DMS53 treated with DMSO at 0.1 percent for 48 hours (cell line): ENCODE data around the gene AKR1C2.
"Not testable (repeated sequence)": the region's sequence is repeated elsewhere in the genome, so short reads cannot be mapped to it uniquely, and the experiment has no call there.

Experiments used
- DNase-seq: peaks from one replicate; lab custom pipeline; 2025; ENCODE audit not compliant: unreplicated experiment; lab: John Stamatoyannopoulos, UW

AKR1C2 gene

GRCh38 chr10:4961558-4961957, 42.1 kb downstream of the AKR1C2 start:
- DNase-seq: not testable (repeated sequence)

GRCh38 chr10:4956955-4957645, 46.6 kb downstream of the AKR1C2 start:
- DNase-seq: not testable (repeated sequence)

GRCh38 chr10:4956088-4956487, 47.6 kb downstream of the AKR1C2 start:
- not testable (repeated sequence) for DNase-seq

- no peak for DNase-seq
Measured at GRCh38 chr10:4953405-4953804, 50.3 kb downstream of the AKR1C2 start.

- not testable (repeated sequence) for DNase-seq
Measured at GRCh38 chr10:4951512-4952162, 52.0 kb downstream of the AKR1C2 start.

- DNase-seq: no peak
Measured at GRCh38 chr10:4947635-4948596, 55.7 kb downstream of the AKR1C2 start.

- DNase-seq: no peak
Measured at GRCh38 chr10:4947039-4947634, 56.5 kb downstream of the AKR1C2 start.

GRCh38 chr10:4945766-4946717, 57.6 kb downstream of the AKR1C2 start:
- DNase-seq: no peak

- no peak for DNase-seq
Measured at GRCh38 chr10:4944841-4945240, 58.8 kb downstream of the AKR1C2 start.

- DNase-seq: no peak
Measured at GRCh38 chr10:4943821-4944220, 59.8 kb downstream of the AKR1C2 start.

- not testable (repeated sequence) for DNase-seq
Measured at GRCh38 chr10:4943416-4943815, 60.2 kb downstream of the AKR1C2 start.

GRCh38 chr10:4942931-4943330, 60.7 kb downstream of the AKR1C2 start:
- DNase-seq: not testable (repeated sequence)

GRCh38 chr10:4941540-4942330, 61.9 kb downstream of the AKR1C2 start:
- DNase-seq: no peak

GRCh38 chr10:4940909-4941308, 62.7 kb downstream of the AKR1C2 start:
- not testable (repeated sequence) for DNase-seq

- DNase-seq: not testable (repeated sequence)
Measured at GRCh38 chr10:4940073-4940428, 63.6 kb downstream of the AKR1C2 start.

GRCh38 chr10:4939224-4940072, 64.2 kb downstream of the AKR1C2 start:
- no peak for DNase-seq
